Keratinocyte (primary cell): ENCODE measurements around the gene MEFV. TPM values are rescaled to one million over a fixed set of nuclear protein-coding genes. Genes with fewer than 3 reads are reported as not detected.

Experiments
- DNase-seq: peaks from one replicate; pipeline ENCODE4 v3.0.0-alpha.2; 2011; ENCODE audit warnings: low read depth, missing footprints, low spot score
- FAIRE-seq: peaks from 2 replicates; lab custom pipeline; 2011; peaks lifted over from hg19 to GRCh38; lab: Jason Lieb, UNC
- H2AFZ ChIP-seq: 2 replicates; pipeline ENCODE4 v1.6.0; 2012; ENCODE audit warnings: low read length, control low read depth, inconsistent platforms; ENCODE audit not compliant: control insufficient read depth
- H3K27ac ChIP-seq: 2 replicates; pipeline ENCODE4 v1.5.1; 2011; ENCODE audit warnings: low read length; ENCODE audit not compliant: control insufficient read depth, insufficient read depth
- H3K27me3 ChIP-seq: 3 replicates; pipeline ENCODE4 v1.6.0; 2011; ENCODE audit warnings: low read length; ENCODE audit not compliant: control insufficient read depth, insufficient read depth; ENCODE audit errors: extremely low read depth
- H3K36me3 ChIP-seq, 2 experiments: 2 replicates in 1 of 2; 3 replicates in 1 of 2; pipeline ENCODE4 v1.5.1; 2011; ENCODE audit warnings: low read length in 2 of 2, mild to moderate bottlenecking in 1 of 2; ENCODE audit not compliant: control insufficient read depth in 2 of 2, insufficient read depth in 2 of 2; ENCODE audit errors: extremely low read depth in 1 of 2
- H3K4me1 ChIP-seq: 3 replicates; pipeline ENCODE4 v1.5.1; 2011; ENCODE audit warnings: low read length; ENCODE audit not compliant: control insufficient read depth, insufficient read depth; ENCODE audit errors: extremely low read depth
- H3K4me2 ChIP-seq: 3 replicates; pipeline ENCODE4 v1.6.0; 2011; ENCODE audit warnings: low read depth, low read length; ENCODE audit not compliant: control insufficient read depth, insufficient read depth; ENCODE audit errors: extremely low read depth
- H3K4me3 ChIP-seq, 3 experiments: fragments of 200-600 bp in 1 of 3; sonication (generic) in 1 of 3; 2 replicates in 2 of 3; 3 replicates in 1 of 3; pipeline ENCODE4 v1.5.1; 2011 to 2016; ENCODE audit warnings: low read length in 3 of 3, mild to moderate bottlenecking in 3 of 3, control low read depth in 2 of 3, inconsistent platforms in 1 of 3, low read depth in 1 of 3, mixed read lengths in 1 of 3, mixed run types in 1 of 3, moderate library complexity in 1 of 3; ENCODE audit not compliant: control insufficient read depth in 2 of 3, insufficient read depth in 2 of 3; ENCODE audit errors: extremely low read depth in 1 of 3
- H3K79me2 ChIP-seq: 2 replicates; pipeline ENCODE4 v1.6.0; 2012; ENCODE audit warnings: low read length; ENCODE audit not compliant: control insufficient read depth, insufficient read depth
- H3K9ac ChIP-seq: 3 replicates; pipeline ENCODE4 v1.6.0; 2011; ENCODE audit warnings: low read length; ENCODE audit not compliant: control insufficient read depth, insufficient read depth; ENCODE audit errors: extremely low read depth
- H3K9me1 ChIP-seq: 3 replicates; pipeline ENCODE4 v1.6.0; 2011; ENCODE audit warnings: low read length; ENCODE audit not compliant: control insufficient read depth, insufficient read depth; ENCODE audit errors: extremely low read depth
- H3K9me3 ChIP-seq: 2 replicates; pipeline ENCODE4 v1.5.1; 2012; ENCODE audit warnings: low read depth, low read length; ENCODE audit not compliant: control insufficient read depth
- H4K20me1 ChIP-seq: 3 replicates; pipeline ENCODE4 v1.6.0; 2011; ENCODE audit warnings: low read length; ENCODE audit not compliant: control insufficient read depth, insufficient read depth; ENCODE audit errors: extremely low read depth
- CTCF ChIP-seq, 3 experiments: IDR thresholded peaks in 1 of 3; conservative IDR thresholded peaks in 1 of 3; optimal IDR thresholded peaks in 1 of 3; 2 replicates in 2 of 3; 3 replicates in 1 of 3; pipeline versions ENCODE3 to v1.5.1; 2011; ENCODE audit warnings: low read length in 3 of 3, mild to moderate bottlenecking in 3 of 3, moderate library complexity in 2 of 3, control low read depth in 1 of 3, inconsistent platforms in 1 of 3; ENCODE audit not compliant: insufficient read depth in 2 of 3; ENCODE audit errors: extremely low read depth in 1 of 3
- EZH2 ChIP-seq: IDR thresholded peaks from one replicate; pipeline ENCODE4 v1.6.1; 2012; ENCODE audit warnings: inconsistent platforms, mild to moderate bottlenecking, low read length, moderate library complexity
- dilution Hi-C: fragments of 300-500 bp; cut with MboI; formaldehyde crosslinking; loops from one replicate; pipeline ENCODE4 v1.7.0; 2020; ENCODE audit warnings: low sequenced_read_pairs; ENCODE audit not compliant: extremely low pct_ligation_motif_present
- polyA plus RNA-seq, 5 experiments: library from polyadenylated mRNA; depleted of rRNA in 3 of 5; stranded (reverse) in 3 of 5; stranded (forward) in 1 of 5; unstranded in 1 of 5; fragments of >200 nt; gene quantifications; 1 replicate in 1 of 5; 2 replicates in 3 of 5; 3 replicates in 1 of 5; pipeline versions ENCODE4 v1.2.1 to v1.2.3, GENCODE V29; 2011 to 2012; ENCODE audit warnings: missing spikeins in 2 of 5, low read depth in 1 of 5, low replicate concordance in 1 of 5

Gene MEFV
- polyA plus RNA-seq, 1 donor (not counting 4 experiments of a cell fraction or from before 2014, with no cell fraction given): not detected

DNA sequence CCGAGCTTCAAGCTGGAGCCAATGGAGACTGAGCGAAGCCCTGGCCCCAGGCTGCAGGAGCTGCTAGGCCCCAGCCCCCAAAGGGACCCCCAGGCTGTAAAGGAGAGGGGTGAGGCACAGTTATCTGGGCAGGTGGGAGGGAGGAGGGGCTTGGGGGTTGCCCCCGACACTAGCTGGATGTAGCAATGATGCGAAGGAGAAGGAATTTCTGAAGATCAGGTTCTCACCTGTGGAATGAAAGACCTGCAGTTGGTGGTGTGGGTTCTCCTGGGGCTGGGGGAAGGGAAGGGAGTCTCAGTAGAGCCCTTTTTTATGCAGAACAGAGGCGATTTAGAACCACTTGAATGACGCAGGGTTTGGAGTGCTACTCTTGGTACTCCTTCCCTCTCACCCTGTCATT is 28.7 kb upstream of the MEFV start:
- no peak for FAIRE-seq
- Histone ChIP-seq H2AFZ (no peak overlapping the region), H3K27me3 (no peaks in the 10 kb centered on the region), H3K9ac (no peak overlapping the region), H3K4me3 (peak overlapping the region; percentile 21 to 79 (median 77)), H3K9me3 (peaks cover 16% of the 10 kb centered on the region), H3K9me1 (no peaks in the 10 kb centered on the region), H3K4me1 (peaks cover 15% of the 10 kb centered on the region), H3K27ac (no peak overlapping the region), H3K79me2 (peaks cover 54% of the 10 kb centered on the region), H3K4me2 (peak overlapping the region; percentile 80), H4K20me1 (no peaks in the 10 kb centered on the region), H3K36me3 (peaks cover 20 to 29% of the 10 kb centered on the region in 2 experiments)
- no peak for TF ChIP-seq EZH2
- TF ChIP-seq CTCF (optimal IDR thresholded peaks at IDR 0.05 in 1 of 3, IDR thresholded peaks at IDR 0.05 in 1 of 3, conservative IDR thresholded peaks at IDR 0.05 in 1 of 3; ENCODE audit: extremely low read depth in 1 of 3, insufficient read depth in 2 of 3, low read length in 3 of 3): no peak
- DNase-seq: no peak
- dilution Hi-C loops: no loop called here

DNA sequence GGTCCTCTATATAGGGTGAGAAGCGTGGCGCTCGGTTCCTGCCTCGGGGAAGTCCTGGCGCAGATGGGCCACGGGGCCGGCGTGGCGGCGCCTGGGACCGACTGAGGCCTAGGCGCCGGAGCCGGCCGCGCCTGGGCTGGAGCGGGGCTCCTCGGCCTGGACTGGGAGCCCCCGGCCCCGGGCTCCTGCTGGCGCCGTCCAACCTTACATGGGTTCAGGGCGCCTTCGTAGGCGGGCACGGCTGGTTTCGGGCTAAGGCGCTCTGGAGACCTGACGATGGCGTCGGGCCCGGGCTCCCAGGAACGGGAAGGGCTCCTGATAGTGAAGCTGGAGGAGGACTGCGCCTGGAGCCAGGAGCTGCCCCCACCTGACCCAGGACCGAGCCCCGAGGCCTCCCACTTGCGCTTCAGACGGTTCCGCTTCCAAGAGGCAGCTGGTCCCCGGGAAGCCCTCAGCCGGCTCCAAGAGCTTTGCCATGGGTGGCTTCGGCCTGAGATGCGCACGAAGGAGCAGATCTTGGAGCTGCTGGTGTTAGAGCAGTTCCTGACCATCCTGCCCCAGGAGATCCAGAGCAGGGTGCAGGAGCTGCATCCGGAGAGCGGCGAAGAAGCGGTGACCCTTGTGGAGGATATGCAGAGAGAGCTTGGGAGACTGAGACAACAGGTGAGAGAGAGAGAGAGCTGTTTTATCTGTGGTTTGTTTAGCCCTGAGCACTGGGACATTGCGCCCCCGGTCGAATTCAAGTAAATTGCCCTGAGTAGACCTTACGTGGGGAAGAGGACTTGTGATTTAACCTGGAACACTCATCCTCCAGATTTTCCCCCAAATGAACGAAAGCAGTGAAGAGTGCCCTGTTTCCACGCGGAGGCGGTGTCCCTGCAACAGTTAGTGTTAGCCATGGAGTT is 27.4 kb upstream of the MEFV start:
- Histone ChIP-seq H3K9me1 (no peaks in the 10 kb centered on the region), H3K36me3 (peaks cover 9 to 17% of the 10 kb centered on the region in 2 experiments), H4K20me1 (no peaks in the 10 kb centered on the region), H3K4me3 (peak overlapping the region; percentile 77 to 79 (median 79)), H3K79me2 (peaks cover 43% of the 10 kb centered on the region), H3K9me3 (peaks cover 4% of the 10 kb centered on the region), H3K27ac (peak overlapping the region; percentile 99), H3K27me3 (no peaks in the 10 kb centered on the region), H3K4me2 (peak overlapping the region; percentile 80), H3K4me1 (peaks cover 15% of the 10 kb centered on the region), H2AFZ (peak overlapping the region; percentile 64), H3K9ac (peak overlapping the region; percentile 98)
- no peak for FAIRE-seq
- TF ChIP-seq EZH2 (no peak), CTCF (optimal IDR thresholded peaks at IDR 0.05 in 1 of 3, IDR thresholded peaks at IDR 0.05 in 1 of 3, conservative IDR thresholded peaks at IDR 0.05 in 1 of 3; ENCODE audit: extremely low read depth in 1 of 3, insufficient read depth in 2 of 3, low read length in 3 of 3) (no peak)
- dilution Hi-C loops: no loop called here
- no peak for DNase-seq
